SKM-1 treated with dmso at 0.1 percent for 144 hours (cell line): Measurements from ENCODE around the gene CRTC1.

ENCODE experiments used
- DNase-seq: peaks from one replicate; lab custom pipeline; 2025; ENCODE audit not compliant: unreplicated experiment; lab: John Stamatoyannopoulos, UW

CRTC1 gene

DNA sequence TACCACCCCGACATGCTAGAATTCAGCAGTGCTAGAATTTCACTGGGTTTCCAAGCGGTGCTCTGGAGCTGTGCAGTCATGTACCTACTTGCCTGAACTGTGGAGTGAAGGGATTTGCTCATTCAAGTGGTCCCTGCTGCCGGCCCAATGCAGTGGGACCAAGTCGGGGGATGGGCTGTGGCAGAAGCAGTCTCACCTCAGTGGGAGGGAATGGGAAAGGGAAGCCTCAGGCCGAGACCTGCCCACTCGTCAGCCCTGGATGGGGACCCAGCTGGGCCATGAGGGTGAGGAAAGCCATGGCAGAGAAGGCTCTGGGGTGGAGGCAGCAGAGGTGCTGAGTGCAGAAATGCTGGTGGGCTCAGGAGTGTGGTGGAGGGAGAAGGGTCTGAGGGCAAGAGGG is 31.7 kb upstream of the CRTC1 start:
- no peak for DNase-seq

DNA sequence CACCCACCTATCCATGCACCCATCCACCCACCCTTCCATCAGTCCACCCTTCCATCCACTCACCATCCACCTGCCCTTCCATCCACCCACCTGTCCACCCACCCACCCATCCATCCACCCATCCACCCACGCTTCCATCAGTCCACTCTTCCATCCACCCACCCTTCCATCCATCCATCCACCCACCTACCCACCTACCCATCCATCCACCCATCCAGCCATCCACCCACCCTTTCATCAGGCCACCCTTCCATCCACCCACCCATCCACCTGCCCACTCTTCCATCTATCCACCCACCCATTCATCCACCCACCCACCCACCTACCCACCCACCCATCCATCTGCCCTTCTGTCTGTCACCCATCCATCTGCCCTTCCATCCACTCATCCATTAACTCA is 29.6 kb upstream of the CRTC1 start:
- no peak for DNase-seq

DNA sequence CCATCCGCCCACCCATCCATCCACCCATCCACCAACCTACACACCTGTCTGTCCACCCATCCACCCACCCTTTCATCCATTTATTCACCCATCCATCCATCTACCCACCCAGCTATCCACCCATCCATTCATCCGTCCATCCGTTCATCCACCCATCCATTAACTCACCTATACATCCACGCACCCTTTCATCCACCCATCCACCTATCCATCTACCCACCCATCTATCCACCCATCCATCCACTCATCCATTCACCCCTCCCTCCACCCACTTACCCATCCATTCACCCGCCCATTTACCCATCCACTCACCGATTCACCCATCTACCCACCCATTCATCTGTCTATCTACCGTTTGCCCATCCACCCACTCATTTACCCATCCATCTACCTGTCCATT is 29.0 kb upstream of the CRTC1 start:
- DNase-seq = no peak

DNA sequence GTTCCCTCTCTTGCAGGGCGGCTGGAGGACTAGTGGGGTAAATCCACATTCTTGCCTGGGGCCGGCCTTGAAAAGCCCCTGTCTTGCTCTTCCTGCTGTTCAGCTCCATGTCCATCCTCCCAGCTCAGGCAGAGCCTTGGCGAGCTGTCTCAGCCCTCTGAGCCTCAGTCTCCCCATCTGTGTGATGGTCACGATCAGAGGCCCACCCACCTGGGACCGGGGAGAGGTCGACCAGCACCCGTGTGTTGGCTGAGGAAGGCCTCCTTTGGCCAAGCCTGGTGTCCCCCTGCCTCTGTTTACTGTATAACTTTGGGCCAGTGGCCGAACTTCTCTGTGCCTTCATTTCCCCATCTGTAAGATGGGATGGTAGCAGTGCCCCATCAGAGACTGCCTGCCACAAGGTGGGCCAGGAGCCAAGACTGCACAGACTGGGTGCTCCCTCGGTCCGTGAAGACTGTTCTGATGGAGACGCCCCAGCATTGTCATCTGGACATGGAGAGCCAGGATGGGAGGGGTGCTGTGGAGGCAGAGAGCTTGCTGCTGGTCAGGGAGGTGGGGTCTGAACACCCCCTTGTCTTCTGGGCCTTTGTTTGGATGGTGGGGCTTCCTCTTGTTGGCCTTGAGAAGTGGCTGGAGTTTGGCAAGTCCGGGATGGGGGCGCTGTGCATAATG is 28.2 kb upstream of the CRTC1 start:
- no peak for DNase-seq

DNA sequence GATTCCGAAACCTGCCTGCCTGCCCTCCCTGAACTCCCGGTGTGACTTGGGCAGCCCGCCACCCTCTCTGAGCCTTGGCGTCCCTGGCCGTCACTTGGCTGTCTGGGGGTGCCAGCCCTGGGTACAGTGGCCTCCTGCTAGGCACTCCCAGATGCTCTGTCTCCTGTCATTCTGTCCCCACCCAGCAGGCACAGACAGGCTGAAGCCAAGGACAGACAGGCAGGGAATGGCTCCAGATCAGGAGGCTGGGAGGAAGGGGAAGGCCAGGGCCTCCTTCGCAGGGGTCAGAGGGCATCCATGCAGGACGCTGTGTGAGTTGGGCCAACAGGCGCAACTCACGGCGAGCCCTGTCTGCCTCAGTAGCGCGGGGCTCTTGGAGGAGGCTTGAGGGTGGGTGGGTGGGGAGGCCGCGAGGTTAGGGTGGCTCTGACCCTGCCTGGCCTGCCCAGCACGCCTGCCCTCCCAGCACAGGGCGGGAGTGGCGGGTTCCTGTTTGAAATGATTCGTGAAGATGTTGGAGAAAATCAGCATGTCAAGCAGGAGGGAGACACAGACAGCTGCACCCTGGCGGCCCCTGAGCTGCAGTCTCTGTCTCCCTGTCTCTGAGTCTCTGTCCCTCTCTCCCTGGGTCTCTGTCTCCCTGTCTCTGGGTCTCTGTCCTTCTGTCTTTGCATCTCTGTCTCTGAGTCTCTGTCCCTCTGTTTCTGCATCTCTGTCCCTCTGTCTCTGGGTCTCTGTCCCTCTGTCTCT is 27.0 kb upstream of the CRTC1 start:
- no peak for DNase-seq

DNA sequence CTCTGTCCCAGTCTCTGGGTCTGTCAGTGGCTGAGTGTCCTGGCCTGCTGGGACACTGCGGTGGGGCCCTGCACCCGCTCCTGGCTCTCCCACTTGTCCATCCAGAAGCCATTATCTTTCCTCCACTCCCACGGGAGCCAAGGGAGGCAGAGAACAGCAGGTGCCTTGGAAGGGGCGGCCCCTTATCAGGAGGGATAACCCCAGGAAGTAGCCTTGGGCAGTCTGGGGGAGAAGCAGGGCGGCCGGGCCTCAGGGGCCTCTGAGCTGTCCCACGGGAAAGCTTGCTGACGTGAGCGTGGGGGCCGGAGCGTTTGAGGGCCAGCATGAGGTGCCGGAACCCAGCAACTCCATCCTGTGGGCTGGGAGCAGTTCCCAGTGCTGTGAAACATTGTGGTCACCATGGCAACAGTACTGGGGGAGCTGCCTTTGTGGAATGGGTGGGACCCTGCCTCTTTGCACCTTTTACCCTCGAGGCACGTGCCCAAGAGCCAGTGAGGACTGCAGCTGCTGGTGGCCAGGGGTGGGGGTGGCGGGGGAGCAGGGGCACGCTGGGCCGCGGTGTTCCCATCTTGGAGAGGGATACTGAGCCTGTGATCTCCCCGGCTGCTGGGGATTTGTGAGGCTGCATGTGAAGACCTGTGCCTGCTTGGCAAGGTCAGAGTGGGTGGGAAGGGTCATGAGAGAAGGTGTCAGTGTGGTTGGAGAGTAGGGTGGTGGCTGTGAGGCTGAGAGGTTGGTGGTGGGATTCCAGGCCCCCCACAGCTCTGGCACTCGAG is 25.7 kb upstream of the CRTC1 start:
- DNase-seq = no peak

DNA sequence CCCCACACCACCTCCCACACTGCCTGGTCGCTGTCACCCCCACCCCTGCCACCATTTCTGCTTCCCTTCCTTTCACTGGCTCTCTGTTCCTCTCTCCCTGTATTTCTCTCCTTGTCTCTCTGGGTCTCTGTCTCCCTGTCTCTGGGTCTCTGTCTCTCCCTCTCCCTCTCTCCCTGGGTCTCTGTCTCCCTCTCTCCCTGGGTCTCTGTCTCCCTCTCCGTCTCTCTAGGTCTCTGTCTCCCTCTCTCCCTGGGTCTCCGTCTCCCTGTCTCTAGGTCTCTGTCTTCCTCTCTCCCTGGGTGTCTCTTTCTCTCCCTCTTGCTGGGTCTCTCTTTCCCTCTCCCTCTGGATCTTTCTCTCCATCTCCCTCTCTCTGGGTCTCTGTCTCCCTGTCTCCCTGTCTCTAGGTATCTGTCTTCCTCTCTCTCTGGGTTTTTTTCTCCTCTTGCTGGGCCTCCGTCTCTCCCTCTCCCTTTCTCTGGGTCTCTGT is 25.1 kb upstream of the CRTC1 start:
- DNase-seq = no peak

DNA sequence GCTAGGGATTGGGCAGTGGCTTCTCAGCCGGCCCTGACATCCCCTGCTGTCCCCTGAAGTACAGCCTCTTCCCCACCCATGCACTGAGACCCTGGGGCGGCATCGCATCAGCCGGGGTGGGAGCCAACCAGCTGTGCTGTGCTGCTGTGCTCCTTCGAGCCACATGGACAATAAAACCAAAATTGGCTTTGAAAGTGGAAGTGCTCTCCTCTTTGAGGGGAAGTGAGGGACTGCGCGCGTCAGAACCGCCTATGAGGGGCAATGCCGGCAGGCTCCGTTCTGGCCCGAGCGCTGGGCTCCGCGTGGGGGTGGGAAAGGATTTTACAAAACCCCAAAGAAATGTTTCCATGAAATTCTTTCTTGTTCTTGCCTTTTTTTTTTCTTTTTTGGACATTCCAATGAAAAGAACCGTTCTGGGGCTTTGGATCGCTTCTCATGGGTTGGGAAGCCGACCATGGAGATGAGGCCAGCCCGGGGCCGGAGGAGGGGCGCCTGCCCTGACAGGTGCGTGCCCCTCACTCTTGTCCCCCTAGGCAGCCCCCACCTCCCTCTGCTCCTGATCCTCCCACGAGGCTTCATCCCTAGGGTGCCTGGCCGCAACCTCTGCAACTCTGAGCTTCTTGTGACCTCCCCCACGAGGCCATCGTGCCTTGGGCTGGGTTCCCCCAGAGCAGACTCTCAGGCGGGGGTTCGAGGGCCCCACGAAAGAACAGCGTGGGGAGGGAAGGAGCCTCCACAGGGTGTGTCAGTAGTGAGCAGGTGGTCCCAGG is 24.0 kb upstream of the CRTC1 start:
- DNase-seq = peak; percentile 33

DNA sequence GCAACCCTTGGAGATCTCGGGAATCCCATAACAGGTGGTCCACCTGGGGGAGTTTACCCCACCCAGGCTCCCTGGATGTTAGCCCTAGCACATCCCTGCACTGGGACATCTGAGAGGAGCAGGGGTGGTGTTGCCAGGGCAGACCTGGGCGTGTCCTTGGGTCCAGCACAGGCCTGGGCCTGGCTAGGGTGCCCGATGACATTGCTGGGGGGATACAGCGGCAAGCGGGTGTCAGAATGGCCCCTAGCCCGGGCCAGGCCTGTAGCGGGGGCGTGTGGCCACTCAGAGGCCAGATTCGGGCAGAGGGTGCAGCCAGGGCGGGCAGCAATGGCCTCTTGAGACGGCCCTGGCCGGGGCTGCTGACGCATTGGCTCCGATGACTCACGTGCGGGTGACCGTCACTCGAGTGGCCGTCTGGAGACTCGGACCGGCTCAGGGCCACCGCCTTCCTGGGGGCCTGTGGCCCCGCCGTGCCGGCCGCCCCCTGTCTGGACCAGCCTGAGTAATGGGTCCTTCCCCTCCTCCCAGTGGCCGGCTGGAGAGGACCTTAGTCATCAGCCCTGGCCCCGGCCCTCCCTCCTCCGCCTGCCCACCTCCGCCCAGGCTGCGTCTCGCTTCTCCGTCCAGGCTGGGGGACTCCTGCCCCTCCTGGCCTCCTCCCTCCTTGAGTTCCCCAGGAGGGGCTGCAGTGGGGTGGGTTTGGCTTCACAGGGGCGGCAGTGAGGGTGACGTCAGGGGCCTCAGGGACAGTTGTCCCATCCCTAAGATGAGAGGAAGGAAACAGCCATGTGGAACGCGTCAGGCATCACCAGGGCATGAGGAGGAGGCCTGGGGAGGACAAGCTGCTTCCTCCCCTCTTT is 23.2 kb upstream of the CRTC1 start:
- DNase-seq = no peak

DNA sequence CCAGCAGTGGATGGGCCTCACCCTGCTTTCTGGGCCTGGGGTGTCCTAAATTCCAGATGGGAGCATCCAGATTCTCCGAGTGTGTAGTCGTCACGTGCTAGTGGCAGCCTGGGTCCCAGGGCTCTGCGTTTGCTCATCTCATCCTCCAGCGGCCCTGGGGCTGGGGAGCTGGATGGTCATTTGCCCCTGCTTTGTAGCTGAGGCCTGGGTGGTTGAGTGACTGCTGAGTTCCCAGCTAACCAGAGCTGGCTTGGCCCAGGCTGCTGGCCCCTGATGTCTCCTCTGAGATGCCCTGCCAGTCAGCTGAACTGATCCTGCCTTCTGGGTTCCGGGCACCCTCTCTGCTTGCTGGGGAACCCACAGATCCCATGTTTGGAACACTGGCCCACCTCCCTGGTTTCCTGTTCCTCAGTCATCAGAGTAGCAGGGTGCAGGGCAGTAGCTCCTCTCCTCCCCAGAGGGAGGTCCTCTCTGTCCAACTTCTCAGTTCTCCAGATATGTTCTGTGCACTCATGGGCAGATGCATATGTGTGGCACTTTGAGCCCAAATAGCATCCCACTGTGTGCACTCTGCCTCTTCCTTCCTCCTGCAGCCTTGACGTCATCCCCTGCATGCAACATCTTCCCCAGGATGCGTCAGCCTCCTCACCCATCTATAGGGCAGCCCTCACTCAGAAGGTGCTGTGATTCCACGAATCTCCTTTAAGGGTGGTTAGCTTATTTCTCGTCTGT is 22.4 kb upstream of the CRTC1 start:
- DNase-seq = no peak

DNA sequence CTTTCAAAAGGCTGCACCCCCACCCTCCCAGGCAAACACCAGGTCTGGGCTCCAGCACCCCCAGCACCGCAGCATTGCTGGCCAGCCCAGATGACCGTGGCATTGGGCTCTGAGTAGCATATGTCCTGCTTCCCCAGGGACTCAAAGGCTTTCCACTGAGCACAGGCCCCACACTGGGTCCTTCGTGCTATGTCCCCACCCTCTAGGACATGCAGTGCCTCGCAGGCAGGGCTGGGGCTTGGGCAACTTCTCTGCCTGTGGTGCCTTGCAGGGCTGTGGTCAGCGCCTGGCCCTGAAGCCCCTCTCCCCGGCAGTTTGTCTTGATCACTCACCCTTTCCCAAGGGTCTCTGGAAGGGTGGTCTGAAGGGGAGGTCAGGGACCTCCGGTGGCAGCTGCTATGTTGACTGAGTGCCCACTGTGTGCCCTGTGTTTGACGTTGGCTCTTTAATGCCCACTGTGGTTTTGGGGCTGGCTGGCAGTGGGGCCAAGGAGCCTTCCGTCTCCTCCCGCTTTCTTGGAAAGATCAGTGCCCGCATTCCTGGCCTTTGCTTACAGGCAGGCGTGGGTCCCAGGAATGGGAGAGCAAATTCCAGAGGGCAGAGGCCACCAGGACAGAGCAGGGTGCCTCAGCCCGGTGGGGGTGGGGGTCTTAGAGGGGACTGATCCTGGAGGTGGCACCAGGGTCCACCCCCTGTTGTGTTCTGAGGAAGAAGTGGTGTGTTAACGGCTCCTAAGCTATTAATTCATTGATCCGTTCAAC is 20.3 kb upstream of the CRTC1 start:
- no peak for DNase-seq

DNA sequence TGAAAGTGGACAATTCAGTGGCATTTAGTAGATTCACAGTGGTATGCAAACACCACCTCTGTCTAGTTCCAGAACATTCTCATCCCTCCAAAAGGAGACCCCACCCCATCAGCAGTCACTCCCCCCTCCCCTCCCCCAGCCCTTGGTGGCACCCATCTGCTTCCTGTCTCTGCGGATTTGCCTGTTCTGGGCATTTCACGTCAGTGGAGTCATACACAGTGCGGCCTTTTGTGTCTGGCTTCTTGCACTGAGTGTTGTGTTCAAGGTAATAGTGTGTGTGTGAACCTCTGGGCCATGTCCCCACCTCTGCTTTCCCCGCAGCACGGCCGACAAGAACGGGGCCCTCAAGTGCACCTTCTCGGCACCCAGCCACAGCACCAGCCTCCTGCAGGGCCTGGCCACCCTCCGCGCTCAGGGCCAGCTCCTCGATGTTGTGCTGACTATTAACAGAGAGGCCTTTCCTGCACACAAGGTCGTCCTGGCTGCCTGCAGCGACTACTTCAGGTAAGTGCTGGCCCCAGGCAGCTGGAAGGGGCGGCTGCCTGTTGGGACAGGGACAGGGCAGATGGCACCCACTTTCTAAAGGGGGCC is 19.4 kb upstream of the CRTC1 start:
- no peak for DNase-seq

DNA sequence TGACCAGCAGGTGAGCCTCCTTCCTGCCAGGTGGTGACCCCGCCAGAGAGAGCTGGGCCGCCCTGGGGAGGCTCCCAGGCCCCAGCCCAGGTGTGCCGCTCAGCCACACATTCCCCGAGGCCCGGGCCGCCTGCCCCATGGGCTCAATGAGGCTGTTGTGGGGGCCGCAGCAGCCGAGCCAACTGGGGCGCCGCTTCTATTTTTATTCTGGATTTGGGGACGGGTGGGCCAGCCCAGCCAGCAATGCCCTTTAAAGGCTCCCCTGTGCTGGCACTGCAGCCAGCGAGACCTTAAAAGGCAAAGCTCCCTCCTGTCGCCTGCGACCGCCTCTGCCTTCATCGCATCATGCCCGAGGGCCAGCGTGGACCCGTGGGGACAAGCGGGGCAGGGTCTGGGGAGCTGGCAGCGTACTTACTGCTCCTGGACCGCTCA is 17.7 kb upstream of the CRTC1 start:
- no peak for DNase-seq

DNA sequence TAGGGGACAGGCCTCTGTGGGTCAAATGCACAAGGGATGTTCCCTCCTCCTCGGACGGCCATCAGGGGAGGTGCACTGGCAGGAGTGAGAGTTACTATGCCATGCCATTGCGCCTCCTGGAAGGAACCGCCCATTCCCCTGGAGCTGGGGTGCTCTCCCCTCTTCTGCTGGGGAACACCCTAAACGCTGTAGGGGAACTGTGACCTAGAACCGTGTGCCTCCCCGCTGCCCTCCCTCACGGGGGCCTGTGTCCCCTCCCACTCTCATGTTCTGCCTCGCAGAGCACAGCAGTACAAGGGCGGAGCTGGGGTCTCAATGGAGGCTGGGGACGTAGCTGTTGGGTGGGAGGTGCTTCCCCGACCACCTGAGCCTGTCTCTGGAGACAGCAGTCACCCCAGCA is 17.2 kb upstream of the CRTC1 start:
- no peak for DNase-seq

DNA sequence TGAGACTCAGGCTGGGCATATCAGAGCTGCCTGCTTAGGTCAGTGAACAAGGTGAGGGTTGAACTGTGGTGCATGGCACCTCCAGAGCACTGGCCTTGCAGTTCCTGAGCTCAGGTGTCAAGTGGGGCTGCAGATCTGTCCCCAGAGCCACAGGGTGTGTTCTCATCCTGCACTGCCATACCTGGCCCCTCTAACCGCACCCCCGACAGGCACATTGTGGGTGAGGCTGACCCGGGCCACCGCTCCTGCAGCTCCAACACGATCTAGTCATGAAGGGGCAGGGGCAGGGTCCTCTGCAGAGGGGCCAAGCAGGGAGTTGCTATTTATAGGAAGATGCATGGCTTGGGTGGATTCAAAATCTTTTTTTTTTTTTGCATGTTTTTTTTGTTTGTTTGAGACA is 16.7 kb upstream of the CRTC1 start:
- DNase-seq = no peak

DNA sequence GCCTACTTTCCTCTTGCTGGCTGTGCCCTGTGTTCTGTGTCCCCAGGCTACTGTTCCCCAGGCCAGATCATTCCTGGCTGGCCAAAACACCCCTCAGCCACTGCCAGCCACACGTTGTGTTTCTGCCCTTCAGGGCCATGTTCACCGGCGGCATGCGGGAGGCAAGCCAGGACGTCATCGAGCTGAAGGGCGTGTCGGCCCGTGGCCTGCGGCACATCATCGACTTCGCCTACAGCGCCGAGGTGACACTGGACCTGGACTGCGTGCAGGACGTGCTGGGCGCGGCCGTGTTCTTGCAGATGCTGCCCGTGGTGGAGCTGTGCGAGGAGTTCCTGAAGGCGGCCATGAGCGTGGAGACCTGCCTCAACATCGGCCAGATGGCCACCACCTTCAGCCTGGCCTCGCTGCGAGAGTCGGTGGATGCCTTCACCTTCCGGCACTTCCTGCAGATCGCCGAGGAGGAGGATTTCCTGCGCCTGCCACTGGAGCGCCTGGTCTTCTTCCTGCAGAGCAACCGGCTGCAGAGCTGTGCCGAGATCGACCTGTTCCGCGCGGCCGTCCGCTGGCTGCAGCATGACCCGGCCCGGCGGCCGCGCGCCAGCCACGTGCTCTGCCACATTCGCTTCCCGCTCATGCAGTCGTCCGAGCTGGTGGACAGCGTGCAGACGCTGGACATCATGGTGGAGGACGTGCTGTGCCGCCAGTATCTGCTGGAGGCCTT is 15.8 kb upstream of the CRTC1 start:
- DNase-seq = no peak

DNA sequence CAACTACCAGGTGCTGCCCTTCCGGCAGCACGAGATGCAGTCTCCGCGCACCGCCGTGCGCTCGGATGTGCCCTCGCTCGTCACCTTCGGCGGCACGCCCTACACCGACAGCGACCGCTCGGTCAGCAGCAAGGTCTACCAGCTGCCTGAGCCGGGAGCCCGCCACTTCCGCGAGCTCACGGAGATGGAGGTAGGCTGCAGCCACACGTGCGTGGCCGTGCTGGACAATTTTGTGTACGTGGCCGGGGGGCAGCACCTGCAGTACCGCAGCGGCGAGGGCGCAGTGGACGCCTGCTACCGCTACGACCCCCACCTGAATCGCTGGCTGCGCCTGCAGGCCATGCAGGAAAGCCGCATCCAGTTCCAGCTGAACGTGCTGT is 15.2 kb upstream of the CRTC1 start:
- DNase-seq = no peak
